K562 (cell line): ENCODE measurements around the gene FCHO1. TPM values are rescaled to one million over a fixed set of nuclear protein-coding genes. Genes with fewer than 3 reads are reported as not detected.

Experiments used
- CBX1 ChIP-seq: sonication (generic); IDR thresholded peaks from 2 replicates; pipeline ENCODE4 v1.6.1; 2016; ENCODE audit warnings: antibody characterized with exemption, low read depth, mild to moderate bottlenecking
- NCOA1 ChIP-seq: fragments of 450-650 bp; IDR thresholded peaks from 2 replicates; pipeline ENCODE4 v1.6.1; 2016; ENCODE audit warnings: low read depth
- NFYB ChIP-seq: IDR thresholded peaks from 2 replicates; pipeline ENCODE4 v1.6.1; 2011; ENCODE audit warnings: mild to moderate bottlenecking, moderate library complexity; ENCODE audit not compliant: insufficient read length; ENCODE audit errors: extremely low read depth
- RBBP5 ChIP-seq: fragments of 200-600 bp; sonication (generic); IDR thresholded peaks from 2 replicates; pipeline ENCODE4 v1.6.1; 2012; ENCODE audit warnings: borderline replicate concordance, mild to moderate bottlenecking, low read length, control low read depth, inconsistent platforms; ENCODE audit not compliant: insufficient read depth, poor library complexity, severe bottlenecking
- SAP30 ChIP-seq: fragments of 200-600 bp; sonication (generic); IDR thresholded peaks from 2 replicates; pipeline ENCODE4 v1.6.1; 2012; ENCODE audit warnings: borderline replicate concordance, low read depth, mild to moderate bottlenecking, moderate library complexity, low read length, control low read depth, inconsistent platforms; ENCODE audit not compliant: insufficient read depth, poor library complexity, severe bottlenecking
- TCF7L2 ChIP-seq: fragments of 150-350 bp; IDR thresholded peaks from 2 replicates; pipeline ENCODE4 v1.6.1; 2016; ENCODE audit warnings: low read depth, mild to moderate bottlenecking, low read length, moderate library complexity
- YBX1 ChIP-seq: fragments of 450-650 bp; IDR thresholded peaks from 2 replicates; pipeline ENCODE4 v1.7.1; 2016; ENCODE audit warnings: mild to moderate bottlenecking
- ZNF140 ChIP-seq: fragments of 250-450 bp; sonication (Bioruptor Pico); IDR thresholded peaks from 2 replicates; pipeline ENCODE4 v1.8.0; 2021; ENCODE audit warnings: moderate library complexity, mild to moderate bottlenecking, inconsistent platforms
- ZNF274 ChIP-seq: IDR thresholded peaks from 2 replicates; pipeline ENCODE4 v1.6.1; 2011; ENCODE audit warnings: low read depth, mild to moderate bottlenecking, low read length, moderate library complexity, borderline replicate concordance
- polyA plus RNA-seq, 8 experiments: library from polyadenylated mRNA; depleted of rRNA in 4 of 8; stranded (reverse) in 5 of 8; unstranded in 3 of 8; fragments of >200 nt; fragmentation: Nextera tagmentation in 2 of 8; fragmentation: Illumina TruSeq in 1 of 8; extraction: Ambion mirVana in 2 of 8; extraction: Trizol in 1 of 8; gene quantifications; 2 replicates each; pipeline versions ENCODE4 v1.2.1 to v1.2.3, GENCODE V29; 2011 to 2014; ENCODE audit warnings: inconsistent platforms in 1 of 8, missing spikeins in 1 of 8
- total RNA-seq, 7 experiments: library from RNA; depleted of rRNA in 6 of 7; stranded (reverse); fragments of >200 nt in 6 of 7; fragmentation: Illumina TruSeq in 2 of 7; extraction: Trizol in 2 of 7; gene quantifications; 2 replicates each; pipeline versions ENCODE4 v1.2.1 to v1.2.3, GENCODE V29; 2011 to 2021; ENCODE audit warnings: low replicate concordance in 1 of 7
- TF ChIP-seq, protein P1 (sequence below), 3 experiments: IDR thresholded peaks in 2 of 3; conservative IDR thresholded peaks in 1 of 3; 2 replicates each; pipeline ENCODE4 v1.5.1; 2011 to 2012; ENCODE audit warnings: low read length in 3 of 3, mild to moderate bottlenecking in 3 of 3, control low read depth in 2 of 3, improper control_type of control experiment in 1 of 3, inconsistent platforms in 1 of 3, low read depth in 1 of 3, mixed read lengths in 1 of 3, moderate library complexity in 1 of 3; ENCODE audit not compliant: insufficient read depth in 2 of 3
- TF ChIP-seq, protein P2 (sequence below): fragments of 250-450 bp; sonication (Bioruptor Pico); IDR thresholded peaks from 2 replicates; pipeline ENCODE4 v1.5.0; 2021; ENCODE audit warnings: mild to moderate bottlenecking, moderate library complexity
- TF ChIP-seq, protein P3 (sequence below), 2 experiments: fragments of 450-650 bp; formaldehyde crosslinking in 1 of 2; IDR thresholded peaks; 2 replicates each; pipeline versions ENCODE4 v1.4.0 to v1.6.1; 2014 to 2020; ENCODE audit warnings: mild to moderate bottlenecking in 2 of 2, borderline replicate concordance in 1 of 2, low read depth in 1 of 2

Gene FCHO1
- total and polyA plus RNA-seq, 9 of the 15 experiments (the other 6 are each of a cell fraction or from before 2014, with no cell fraction given) = 0.21 to 58.9 (median 18.3) TPM

DNA sequence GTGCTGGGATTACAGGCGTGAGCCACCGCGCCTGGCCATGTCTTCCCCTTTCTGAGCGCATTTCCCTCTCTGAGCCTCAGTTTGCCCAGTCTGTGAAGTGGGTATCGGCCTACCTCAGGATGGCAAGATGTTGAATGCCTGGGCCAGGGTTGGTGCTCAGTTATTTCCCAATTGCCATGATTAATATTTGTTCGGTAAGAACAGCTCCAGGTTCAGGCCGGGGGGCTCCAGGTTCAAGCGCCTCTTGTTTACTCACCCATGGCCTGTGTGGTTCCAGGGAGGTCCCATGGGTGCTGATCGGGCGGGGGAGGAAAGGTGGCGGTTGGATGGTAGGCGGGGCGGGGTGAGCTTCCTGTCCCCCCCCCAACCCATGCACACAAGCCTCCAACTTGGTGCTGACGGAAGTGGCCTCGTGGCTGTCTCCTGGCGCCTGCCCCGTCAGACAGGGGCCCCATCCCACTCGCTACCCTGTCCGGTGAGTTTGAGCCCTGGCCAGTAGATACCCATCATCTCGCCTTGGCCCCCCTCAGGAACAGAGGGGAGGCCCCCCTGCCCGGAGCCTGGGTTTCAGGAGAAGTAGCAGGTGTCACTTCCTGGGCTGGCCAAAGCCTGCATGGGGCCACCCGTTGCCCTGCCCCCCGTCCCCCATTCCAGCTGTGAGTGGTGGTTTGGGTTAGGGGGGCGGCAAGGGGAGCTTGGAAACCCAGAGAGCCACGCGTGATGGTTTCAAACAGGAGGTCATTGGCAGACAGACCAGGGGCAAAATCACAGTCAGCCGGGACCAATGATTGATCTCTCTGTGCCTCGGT is at the start of gene FCHO1 (continued):
- TF ChIP-seq, protein P1, sequence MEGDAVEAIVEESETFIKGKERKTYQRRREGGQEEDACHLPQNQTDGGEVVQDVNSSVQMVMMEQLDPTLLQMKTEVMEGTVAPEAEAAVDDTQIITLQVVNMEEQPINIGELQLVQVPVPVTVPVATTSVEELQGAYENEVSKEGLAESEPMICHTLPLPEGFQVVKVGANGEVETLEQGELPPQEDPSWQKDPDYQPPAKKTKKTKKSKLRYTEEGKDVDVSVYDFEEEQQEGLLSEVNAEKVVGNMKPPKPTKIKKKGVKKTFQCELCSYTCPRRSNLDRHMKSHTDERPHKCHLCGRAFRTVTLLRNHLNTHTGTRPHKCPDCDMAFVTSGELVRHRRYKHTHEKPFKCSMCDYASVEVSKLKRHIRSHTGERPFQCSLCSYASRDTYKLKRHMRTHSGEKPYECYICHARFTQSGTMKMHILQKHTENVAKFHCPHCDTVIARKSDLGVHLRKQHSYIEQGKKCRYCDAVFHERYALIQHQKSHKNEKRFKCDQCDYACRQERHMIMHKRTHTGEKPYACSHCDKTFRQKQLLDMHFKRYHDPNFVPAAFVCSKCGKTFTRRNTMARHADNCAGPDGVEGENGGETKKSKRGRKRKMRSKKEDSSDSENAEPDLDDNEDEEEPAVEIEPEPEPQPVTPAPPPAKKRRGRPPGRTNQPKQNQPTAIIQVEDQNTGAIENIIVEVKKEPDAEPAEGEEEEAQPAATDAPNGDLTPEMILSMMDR (IDR thresholded peaks at IDR 0.05 in 2 of 3, conservative IDR thresholded peaks at IDR 0.05 in 1 of 3; ENCODE audit: insufficient read depth in 2 of 3, low read depth in 1 of 3, low read length in 3 of 3) = no peak
- peak; percentile 54; the same call in 1 of the 2 replicates for TF ChIP-seq NCOA1
- TF ChIP-seq, protein P2, sequence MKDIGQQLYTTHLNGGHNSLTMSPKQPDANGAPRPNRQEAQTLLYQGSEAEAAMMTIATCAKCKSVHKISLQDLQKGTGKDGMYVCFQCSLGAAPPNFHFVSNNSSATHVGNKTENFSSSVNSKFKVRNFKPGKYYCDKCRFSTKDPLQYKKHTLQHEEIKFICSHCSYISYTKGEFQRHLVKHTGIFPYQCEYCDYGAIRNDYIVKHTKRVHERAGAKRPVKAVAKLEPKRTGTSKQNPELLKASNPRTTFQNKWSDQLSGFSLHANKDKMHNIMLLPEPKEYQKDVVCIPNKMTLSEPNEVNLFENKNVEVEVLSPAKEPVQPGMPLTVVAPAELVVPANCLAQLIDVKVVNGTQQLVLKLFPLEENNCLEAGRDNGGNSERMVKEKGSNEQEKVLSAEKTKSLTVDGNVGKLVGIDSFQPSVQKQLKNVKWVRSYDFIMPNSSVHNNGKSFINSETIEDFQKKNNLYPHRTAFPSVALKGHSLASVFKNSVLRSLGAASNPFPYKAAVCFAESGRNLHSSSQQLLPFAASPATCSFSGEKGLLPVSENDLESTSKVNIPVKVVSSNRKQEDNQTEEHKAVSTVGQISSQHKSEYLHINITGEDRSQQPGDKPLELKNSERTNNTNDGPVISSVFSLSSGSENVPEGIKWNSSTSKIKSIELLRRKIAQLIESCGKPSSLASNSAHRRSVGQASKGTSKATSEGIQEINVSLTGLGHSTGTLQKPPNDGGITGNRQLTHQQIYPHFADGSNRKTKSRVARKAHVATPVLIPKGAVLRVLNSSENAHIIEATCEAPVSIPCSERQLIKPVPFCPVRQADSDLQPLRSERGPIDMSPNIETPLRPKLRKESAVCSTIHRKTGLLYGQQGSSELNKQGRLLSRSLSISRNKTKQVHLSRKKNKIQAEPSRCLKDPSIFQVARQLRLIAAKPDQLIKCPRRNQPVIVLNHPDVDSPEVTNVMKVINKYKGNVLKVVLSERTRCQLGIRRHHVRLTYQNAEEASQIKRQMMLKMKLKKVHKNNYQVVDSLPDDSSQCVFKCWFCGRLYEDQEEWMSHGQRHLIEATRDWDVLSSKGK (CRISPR knock-in tag) = no peak
- peak; percentile 96 for TF ChIP-seq CBX1
- no peak for TF ChIP-seq TCF7L2
- TF ChIP-seq, protein P3, sequence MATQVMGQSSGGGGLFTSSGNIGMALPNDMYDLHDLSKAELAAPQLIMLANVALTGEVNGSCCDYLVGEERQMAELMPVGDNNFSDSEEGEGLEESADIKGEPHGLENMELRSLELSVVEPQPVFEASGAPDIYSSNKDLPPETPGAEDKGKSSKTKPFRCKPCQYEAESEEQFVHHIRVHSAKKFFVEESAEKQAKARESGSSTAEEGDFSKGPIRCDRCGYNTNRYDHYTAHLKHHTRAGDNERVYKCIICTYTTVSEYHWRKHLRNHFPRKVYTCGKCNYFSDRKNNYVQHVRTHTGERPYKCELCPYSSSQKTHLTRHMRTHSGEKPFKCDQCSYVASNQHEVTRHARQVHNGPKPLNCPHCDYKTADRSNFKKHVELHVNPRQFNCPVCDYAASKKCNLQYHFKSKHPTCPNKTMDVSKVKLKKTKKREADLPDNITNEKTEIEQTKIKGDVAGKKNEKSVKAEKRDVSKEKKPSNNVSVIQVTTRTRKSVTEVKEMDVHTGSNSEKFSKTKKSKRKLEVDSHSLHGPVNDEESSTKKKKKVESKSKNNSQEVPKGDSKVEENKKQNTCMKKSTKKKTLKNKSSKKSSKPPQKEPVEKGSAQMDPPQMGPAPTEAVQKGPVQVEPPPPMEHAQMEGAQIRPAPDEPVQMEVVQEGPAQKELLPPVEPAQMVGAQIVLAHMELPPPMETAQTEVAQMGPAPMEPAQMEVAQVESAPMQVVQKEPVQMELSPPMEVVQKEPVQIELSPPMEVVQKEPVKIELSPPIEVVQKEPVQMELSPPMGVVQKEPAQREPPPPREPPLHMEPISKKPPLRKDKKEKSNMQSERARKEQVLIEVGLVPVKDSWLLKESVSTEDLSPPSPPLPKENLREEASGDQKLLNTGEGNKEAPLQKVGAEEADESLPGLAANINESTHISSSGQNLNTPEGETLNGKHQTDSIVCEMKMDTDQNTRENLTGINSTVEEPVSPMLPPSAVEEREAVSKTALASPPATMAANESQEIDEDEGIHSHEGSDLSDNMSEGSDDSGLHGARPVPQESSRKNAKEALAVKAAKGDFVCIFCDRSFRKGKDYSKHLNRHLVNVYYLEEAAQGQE (IDR thresholded peaks at IDR 0.05; ENCODE audit: borderline replicate concordance) = no peak
- TF ChIP-seq, protein P3 (CRISPR knock-in tag; IDR thresholded peaks at IDR 0.05; ENCODE audit: low read depth) = no peak
- TF ChIP-seq YBX1 = no peak
- no peak for TF ChIP-seq NFYB
- TF ChIP-seq ZNF140 = no peak
- TF ChIP-seq ZNF274 = no peak
- no peak for TF ChIP-seq RBBP5
- no peak for TF ChIP-seq SAP30
